Skeletal muscle tissue (tissue), 4 donors: Measurements from ENCODE around the gene AXL. TPM values are rescaled to one million over a fixed set of nuclear protein-coding genes. Genes with fewer than 3 reads are reported as not detected.
A peak's percentile ranks its signal among the peaks of the same experiment; 100 is the strongest.
"Not testable (repeated sequence)": the region's sequence is repeated elsewhere in the genome, so short reads cannot be mapped to it uniquely, and the experiment has no call there.

ENCODE experiments used
- H3K27ac ChIP-seq: one replicate; pipeline ENCODE4 v1.7.0; 2013; ENCODE audit warnings: mild to moderate bottlenecking, low read depth, low read length, inconsistent platforms
- H3K27me3 ChIP-seq, 3 donors: one replicate each; pipeline ENCODE4 v1.7.0; 2013; ENCODE audit warnings: low read length in 3 of 3; ENCODE audit not compliant: control insufficient read depth in 3 of 3, insufficient read depth in 3 of 3
- H3K36me3 ChIP-seq, 3 donors: one replicate each; pipeline ENCODE4 v1.7.0; 2013; ENCODE audit warnings: low read length in 3 of 3; ENCODE audit not compliant: control insufficient read depth in 3 of 3, insufficient read depth in 3 of 3
- H3K4me1 ChIP-seq, 3 donors: one replicate each; pipeline ENCODE4 v1.7.0; 2013; ENCODE audit warnings: low read length in 3 of 3, mild to moderate bottlenecking in 3 of 3; ENCODE audit not compliant: control insufficient read depth in 3 of 3, insufficient read depth in 3 of 3
- H3K4me3 ChIP-seq, 3 donors: one replicate each; pipeline ENCODE4 v1.7.0; 2013; ENCODE audit warnings: low read length in 3 of 3
- H3K9ac ChIP-seq, 3 donors: one replicate each; pipeline ENCODE4 v1.7.0; 2013; ENCODE audit warnings: low read length in 3 of 3, mild to moderate bottlenecking in 3 of 3, moderate library complexity in 2 of 3, low read depth in 1 of 3
- H3K9me3 ChIP-seq, 3 donors: one replicate each; pipeline ENCODE4 v1.7.0; 2013; ENCODE audit warnings: low read length in 3 of 3; ENCODE audit not compliant: control insufficient read depth in 3 of 3
- total RNA-seq: library from RNA; depleted of rRNA; stranded (reverse); fragments of >200 nt; gene quantifications from one replicate; pipeline ENCODE4 v1.2.3, GENCODE V29; 2014
- donor health status: Osteomylitis.

AXL gene
- 35.0 TPM for total RNA-seq

DNA sequence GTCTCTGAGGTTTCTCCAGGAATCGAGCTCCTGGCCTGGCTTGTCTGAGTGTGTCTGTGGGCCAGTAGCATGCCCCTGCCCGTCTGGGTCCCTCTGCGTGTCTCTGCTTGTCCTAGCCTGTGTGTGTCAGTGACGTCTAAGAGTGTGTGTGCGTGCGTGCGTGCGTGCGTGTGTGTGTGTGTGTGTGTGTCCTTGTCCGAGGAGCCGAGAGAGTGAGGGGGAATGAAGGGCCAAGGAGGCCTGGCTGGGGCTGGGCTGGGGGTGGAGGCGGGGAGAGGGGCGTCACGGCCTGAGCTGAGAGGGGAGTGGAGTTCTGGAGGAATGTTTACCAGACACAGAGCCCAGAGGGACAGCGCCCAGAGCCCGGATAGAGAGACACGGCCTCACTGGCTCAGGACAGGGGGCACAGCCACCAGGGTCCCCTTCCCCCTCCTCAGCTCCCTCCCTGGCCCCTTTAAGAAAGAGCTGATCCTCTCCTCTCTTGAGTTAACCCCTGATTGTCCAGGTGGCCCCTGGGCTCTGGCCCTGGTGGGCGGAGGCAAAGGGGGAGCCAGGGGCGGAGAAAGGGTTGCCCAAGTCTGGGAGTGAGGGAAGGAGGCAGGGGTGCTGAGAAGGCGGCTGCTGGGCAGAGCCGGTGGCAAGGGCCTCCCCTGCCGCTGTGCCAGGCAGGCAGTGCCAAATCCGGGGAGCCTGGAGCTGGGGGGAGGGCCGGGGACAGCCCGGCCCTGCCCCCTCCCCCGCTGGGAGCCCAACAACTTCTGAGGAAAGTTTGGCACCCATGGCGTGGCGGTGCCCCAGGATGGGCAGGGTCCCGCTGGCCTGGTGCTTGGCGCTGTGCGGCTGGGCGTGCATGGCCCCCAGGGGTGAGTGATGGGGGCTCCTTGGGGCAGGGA lies at the start of gene AXL:
Gene AXL (plus strand): TSS at position 609 of the 893 bp plus-strand sequence. CDS start 170 bp downstream, at position 779.
- Histone ChIP-seq H3K4me3 (peak within 1 kb of the TSS; percentile 61 to 71 (median 61)), H3K9me3 (no peaks in the 10 kb centered on the region), H3K4me1 (peaks cover 8 to 15% (median 11%) of the 10 kb centered on the region in 3 donors), H3K27me3 (peaks cover 24 to 27% (median 24%) of the 10 kb centered on the region in 3 donors), H3K36me3 (no peaks in the 10 kb centered on the region), H3K27ac (peak within 1 kb of the TSS; percentile 85), H3K9ac (peak within 1 kb of the TSS; percentile 67 to 83 (median 68))

DNA sequence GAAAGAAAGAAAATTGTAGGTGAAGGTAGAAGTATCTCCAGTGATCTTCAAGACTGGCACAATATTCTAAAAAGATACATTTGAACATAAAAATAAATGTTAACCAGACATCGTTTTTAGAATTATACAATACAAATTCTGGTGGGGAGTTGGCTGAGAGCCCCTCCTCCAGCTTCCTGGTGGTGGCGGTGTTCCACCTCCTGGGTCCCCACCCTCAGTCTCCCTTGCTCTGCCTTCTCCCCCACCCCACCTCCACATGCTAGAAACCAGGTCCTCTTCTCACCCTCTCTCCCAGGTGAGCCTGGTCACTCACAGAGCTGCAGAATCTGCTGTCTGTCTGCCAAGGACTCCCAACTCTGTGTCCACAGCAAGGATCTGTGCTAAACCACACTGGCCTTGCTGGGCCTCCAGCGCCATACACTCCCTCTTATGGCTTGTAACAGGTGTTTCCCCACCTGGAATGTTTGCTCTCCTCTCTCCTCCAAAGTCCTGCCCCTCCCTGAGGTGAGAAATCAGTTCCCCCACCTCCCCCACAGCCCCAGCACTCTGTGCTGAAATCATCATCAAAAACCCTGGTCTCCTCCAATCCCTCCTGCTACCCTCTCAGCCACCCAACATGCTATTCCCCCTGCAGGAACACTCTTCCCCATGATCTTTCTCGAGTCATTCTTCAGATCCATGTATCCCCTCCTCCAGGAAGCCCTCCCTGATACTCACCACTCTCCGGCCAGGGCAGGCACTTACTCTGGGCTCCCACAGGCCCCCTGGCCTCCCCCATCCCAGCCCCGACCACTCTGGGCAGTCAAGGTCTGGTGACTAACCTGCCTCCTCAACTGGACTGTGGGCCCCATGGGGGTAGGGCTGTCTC lies 46.5 kb upstream of the AXL start:
- Histone ChIP-seq H3K9me3 (no peaks in the 10 kb centered on the region), H3K36me3 (no peaks in the 10 kb centered on the region), H3K4me1 (no peaks in the 10 kb centered on the region), H3K9ac (no peak overlapping the region), H3K4me3 (no peak overlapping the region), H3K27ac (no peak overlapping the region), H3K27me3 (peaks cover 0 to 7% (median 3%) of the 10 kb centered on the region in 3 donors)

DNA sequence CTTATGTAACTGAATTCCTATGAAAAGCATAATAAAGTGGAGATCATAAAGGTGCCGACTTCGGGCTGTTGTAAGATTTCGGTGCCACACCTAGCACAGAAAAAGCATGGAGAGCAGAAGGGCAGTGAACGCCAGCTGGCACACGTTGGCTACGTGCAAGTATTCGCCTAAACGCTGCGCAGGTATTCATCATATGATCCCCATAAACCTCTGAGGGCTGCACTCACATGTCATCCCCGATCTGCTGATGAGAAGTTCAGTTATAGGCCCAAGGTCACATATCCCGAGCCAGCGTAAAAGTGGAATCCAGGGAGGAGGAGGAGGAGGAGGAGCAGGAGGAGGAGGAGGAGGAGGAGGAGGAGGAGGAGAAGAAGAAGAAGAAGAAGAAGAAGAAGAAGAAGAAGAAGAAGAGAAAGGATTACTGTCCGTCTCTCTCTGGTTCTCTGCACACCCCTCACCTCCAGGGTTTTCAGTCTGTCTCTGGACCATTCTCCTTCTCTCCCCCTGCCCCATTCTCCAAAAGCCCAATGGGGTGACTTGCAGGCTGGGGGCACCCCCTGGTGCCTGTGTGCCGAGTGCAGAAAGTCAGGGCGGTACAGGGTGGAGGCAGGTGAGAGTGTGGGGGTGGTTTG lies 44.6 kb upstream of the AXL start:
- Histone ChIP-seq H3K36me3 (no peaks in the 10 kb centered on the region), H3K27me3 (peaks cover 0 to 7% (median 3%) of the 10 kb centered on the region in 3 donors), H3K4me1 (no peaks in the 10 kb centered on the region), H3K9ac (no peak overlapping the region), H3K9me3 (no peaks in the 10 kb centered on the region), H3K27ac (no peak overlapping the region), H3K4me3 (no peak overlapping the region)

DNA sequence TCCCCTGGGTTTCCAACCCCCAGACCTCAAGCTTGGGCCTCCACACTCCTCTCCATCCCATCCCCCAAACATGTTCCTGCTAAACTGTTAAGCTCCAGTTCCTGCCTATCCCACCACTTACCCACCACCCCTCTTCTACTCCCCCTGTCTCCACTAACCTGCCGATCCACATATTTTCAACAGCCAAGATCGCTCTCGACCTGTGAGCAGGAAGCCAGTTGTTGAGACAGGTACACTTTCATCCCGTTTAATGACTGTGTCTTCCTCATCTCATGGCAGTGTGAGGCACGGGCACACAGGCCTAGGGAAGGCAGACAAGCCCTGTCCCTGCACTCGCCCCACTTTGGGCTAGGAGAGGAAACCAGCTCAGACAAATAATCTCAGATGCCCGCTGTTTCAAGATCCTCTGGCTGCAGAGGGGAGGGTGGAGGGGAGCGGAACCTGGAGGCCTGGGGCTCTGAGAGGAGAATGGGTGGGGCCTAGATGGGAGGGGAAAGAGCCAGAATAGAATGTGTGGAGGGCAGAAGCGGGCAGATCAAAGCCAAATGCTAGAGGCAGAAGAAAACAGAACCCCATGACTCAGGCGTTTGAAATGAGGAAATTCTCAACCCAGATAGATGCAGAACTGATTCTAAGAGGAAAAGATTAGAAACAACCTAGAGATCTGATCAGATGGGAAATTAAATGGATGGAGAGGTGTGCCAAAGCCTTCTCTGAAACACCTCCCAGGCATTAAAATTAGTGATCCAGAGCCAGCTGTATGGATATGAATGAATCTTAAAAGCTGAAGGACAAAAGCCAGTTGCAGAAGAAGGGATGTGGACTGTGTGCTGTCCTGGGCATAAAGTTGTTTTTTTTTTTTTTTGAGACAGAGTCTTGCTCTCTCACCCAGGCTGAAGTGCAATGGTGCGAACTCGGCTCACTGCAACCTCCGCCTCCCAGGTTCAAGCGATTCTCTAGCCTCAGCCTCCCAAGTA lies 42.9 kb upstream of the AXL start:
- Histone ChIP-seq H3K4me1 (no peaks in the 10 kb centered on the region), H3K9me3 (no peaks in the 10 kb centered on the region), H3K9ac (no peak overlapping the region), H3K4me3 (no peak overlapping the region), H3K27me3 (peaks cover 0 to 7% (median 2%) of the 10 kb centered on the region in 3 donors), H3K36me3 (no peaks in the 10 kb centered on the region), H3K27ac (no peak overlapping the region)

DNA sequence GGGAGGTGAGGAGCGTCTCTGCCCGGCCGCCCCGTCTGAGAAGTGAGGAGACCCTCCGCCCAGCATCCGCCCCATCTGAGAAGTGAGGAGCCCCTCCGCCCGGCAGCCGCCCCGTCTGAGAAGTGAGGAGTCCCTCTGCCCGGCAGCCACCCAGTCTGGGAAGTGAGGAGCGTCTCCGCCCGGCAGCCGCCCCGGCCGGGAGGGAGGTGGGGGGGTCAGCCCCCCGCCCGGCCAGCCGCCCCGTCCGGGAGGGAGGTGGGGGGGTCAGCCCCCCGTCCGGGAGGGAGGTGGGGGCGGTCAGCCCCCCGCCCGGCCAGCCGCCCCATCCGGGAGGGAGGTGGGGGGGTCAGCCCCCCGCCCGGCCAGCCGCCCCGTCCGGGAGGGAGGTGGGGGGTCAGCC lies 38.9 kb upstream of the AXL start:
- H3K9me3 ChIP-seq, H3K27ac ChIP-seq, H3K9ac ChIP-seq, H3K4me3 ChIP-seq, H3K36me3 ChIP-seq, H3K27me3 ChIP-seq, H3K4me1 ChIP-seq: not testable (repeated sequence)

DNA sequence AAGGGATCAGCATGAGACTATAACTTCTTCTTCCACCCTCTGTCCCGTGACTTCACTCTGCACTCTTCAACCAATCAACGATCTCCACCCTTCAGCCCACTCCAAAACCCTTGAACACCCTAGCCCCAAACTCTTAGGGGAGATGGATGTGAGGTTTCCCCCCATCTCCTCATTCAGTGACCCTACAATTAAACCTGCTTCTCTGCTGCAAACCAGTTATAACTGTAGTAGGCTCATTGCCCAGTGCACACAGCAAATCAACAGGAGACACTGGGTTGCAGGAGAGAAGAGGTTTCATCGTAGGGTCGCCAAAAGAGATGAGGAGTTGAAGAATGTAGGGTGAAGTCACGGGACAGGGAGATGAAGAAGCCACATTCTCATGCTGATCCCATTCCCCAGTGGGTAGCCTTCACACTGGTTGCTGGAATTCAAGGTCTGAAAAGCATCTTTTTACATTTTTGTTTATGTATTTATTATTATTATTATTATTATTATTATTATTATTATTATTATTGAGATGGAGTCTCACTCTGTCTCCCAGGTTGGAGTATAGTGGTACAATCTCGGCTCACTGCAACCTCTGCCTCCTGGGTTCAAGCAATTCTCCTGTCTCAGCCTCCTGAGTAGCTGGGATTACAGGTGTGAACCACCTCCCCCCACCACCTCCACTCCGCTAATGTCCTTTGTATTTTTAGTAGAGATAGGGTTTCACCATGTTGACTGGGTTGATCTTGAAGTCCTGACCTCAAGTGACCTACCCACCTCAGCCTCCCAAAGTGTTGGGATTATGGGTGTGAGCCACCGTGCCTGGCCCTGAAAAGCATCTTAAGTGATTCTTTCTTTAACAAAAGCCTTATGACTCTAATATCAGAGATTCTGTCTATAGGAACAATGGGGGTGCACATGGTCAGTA lies 31.8 kb upstream of the AXL start:
- Histone ChIP-seq H3K27ac (no peak overlapping the region), H3K27me3 (peaks cover 12 to 20% (median 17%) of the 10 kb centered on the region in 3 donors), H3K4me1 (no peaks in the 10 kb centered on the region), H3K4me3 (no peak overlapping the region), H3K9me3 (no peaks in the 10 kb centered on the region), H3K36me3 (no peaks in the 10 kb centered on the region), H3K9ac (no peak overlapping the region)

DNA sequence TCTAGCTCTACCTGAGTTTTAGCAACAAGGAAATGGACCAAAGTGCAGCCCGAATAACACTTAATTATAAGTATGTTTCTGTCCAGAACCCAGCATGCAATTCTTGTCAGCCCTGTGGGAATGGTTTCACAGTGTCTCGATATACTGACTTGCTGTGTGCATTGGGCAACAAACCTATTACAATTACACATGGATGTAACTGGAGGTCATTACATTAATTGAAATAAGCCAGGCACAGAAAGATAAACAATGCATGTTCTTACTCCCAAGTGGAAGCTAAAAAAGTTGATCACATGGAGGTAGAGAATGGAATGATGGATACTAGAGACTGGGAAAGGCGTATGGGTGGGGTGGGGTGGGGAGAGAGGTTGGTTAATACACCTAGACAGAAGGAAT lies 31.1 kb upstream of the AXL start:
- Histone ChIP-seq H3K9ac (no peak overlapping the region), H3K27ac (no peak overlapping the region), H3K4me3 (no peak overlapping the region), H3K36me3 (no peaks in the 10 kb centered on the region), H3K4me1 (no peaks in the 10 kb centered on the region), H3K27me3 (peaks cover 19 to 26% (median 24%) of the 10 kb centered on the region in 3 donors), H3K9me3 (no peaks in the 10 kb centered on the region)

DNA sequence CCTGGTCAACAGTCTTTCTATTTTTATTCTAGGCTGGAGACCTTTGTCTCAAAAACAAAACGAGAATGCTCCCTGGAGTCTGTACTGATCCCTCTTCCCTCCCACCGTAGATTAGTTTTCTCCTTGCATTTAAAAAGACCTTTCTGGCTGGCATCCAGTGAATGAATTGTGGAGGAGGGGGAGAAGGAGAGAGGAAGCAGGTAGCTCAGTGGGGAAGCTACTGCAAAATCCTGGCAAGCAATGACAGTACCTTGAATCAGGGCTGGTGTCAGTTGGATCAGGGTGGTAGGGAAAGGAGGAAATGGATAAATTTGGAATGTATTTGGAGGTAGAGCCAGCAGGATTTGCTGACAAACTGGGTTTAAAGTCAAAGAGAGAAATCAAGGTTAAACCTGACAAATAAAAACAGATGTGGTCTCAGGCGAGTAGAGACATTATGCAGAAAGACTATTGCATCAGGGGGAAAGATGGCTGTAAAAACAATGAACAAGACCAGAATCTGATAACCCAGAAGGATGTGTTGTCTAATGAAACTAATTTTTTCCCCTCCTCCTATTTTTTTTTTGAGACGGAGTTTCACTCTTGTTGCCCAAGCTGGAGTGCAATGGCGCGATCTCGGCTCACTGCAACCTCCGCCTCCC lies 29.5 kb upstream of the AXL start:
- H3K4me3 ChIP-seq = no peak overlapping the region
- no peaks in the 10 kb centered on the region for H3K9me3 ChIP-seq
- H3K9ac ChIP-seq = no peak overlapping the region
- no peaks in the 10 kb centered on the region for H3K36me3 ChIP-seq
- H3K27ac ChIP-seq = no peak overlapping the region
- no peaks in the 10 kb centered on the region for H3K4me1 ChIP-seq
- peaks cover 34 to 42% (median 37%) of the 10 kb centered on the region in 3 donors for H3K27me3 ChIP-seq
